Activated CD8-positive, alpha-beta memory T cell treated with anti-CD3 and anti-CD28 coated beads, Interleukin-2, amount 50 U/mL, for 4 hours (primary cell): ENCODE data around the gene WFS1.

Experiments used
- DNase-seq: peaks from one replicate; pipeline ENCODE4 v3.0.0-alpha.2; 2020

Gene WFS1

DNA sequence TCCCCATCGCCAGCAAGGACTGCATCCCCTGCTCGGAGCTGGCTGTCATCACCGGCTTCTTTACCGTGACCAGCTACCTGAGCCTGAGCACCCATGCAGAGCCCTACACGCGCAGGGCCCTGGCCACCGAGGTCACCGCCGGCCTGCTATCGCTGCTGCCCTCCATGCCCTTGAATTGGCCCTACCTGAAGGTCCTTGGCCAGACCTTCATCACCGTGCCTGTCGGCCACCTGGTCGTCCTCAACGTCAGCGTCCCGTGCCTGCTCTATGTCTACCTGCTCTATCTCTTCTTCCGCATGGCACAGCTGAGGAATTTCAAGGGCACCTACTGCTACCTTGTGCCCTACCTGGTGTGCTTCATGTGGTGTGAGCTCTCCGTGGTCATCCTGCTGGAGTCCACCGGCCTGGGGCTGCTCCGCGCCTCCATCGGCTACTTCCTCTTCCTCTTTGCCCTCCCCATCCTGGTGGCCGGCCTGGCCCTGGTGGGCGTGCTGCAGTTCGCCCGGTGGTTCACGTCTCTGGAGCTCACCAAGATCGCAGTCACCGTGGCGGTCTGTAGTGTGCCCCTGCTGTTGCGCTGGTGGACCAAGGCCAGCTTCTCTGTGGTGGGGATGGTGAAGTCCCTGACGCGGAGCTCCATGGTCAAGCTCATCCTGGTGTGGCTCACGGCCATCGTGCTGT lies 31.5 kb downstream of the WFS1 start:
- DNase-seq, result no peak

DNA sequence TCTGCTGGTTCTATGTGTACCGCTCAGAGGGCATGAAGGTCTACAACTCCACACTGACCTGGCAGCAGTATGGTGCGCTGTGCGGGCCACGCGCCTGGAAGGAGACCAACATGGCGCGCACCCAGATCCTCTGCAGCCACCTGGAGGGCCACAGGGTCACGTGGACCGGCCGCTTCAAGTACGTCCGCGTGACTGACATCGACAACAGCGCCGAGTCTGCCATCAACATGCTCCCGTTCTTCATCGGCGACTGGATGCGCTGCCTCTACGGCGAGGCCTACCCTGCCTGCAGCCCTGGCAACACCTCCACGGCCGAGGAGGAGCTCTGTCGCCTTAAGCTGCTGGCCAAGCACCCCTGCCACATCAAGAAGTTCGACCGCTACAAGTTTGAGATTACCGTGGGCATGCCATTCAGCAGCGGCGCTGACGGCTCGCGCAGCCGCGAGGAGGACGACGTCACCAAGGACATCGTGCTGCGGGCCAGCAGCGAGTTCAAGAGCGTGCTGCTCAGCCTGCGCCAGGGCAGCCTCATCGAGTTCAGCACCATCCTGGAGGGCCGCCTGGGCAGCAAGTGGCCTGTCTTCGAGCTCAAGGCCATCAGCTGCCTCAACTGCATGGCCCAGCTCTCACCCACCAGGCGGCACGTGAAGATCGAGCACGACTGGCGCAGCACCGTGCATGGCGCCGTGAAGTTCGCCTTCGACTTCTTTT lies 32.2 kb downstream of the WFS1 start:
- no peak for DNase-seq

DNA sequence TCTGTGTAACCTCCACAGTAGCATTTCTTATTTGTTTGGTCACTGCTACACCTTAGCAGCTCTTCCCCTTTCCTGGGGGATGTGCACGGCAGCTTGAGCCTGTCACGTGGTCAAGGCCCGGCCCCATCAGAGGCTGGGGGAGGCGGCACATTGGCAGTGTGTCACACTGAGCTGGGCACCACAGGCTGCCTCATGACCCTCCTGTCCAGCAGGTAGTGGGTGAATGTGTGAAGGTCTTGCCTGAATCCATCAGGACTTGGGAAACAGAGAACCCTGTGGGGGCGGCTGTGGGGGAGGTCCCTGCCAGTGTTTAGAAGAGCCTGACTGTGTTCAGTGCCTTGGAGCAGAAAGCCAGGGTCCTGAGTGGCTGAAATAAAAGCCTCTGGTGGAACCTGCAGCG lies 33.2 kb downstream of the WFS1 start:
- no peak for DNase-seq

DNA sequence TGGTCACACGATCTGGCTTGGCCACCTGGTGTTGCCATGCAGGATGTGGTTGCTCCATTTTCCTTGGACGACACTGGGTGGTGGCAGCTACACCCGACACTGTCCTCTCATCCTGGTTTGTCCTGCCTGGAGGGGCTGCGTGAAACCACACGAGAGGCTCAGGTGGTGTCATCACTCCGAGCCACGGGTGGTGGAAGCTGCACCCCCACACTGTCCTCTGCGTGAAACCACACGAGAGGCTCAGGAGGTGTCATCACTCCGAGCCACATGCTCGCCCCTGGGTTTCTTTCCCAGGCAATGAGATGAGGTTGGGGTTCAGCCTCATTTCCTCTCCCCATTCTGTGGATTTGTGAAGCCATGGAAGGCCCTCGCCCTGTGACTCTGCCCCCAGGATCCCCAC lies 34.3 kb downstream of the WFS1 start:
- no peak for DNase-seq

DNA sequence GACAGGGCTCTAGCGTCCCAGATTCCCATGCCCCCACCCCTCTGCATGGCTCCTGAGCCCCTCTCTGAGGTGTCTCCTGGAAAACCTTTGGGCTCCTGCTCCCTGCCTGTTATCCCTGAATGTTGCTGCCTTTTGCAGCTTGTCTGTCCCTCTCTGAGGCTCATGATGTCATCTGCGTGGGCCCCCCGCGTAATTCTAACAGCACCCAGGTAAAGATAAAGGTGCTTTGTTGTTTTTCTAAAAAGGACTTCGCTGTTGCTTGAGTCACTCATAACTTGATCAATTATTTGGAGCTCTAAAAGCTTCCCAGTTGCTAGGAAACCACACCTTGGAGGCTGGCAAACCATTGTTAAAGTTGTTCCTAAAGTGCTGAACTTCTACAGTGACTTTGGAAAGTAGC lies 36.6 kb downstream of the WFS1 start:
- DNase-seq, result no peak

DNA sequence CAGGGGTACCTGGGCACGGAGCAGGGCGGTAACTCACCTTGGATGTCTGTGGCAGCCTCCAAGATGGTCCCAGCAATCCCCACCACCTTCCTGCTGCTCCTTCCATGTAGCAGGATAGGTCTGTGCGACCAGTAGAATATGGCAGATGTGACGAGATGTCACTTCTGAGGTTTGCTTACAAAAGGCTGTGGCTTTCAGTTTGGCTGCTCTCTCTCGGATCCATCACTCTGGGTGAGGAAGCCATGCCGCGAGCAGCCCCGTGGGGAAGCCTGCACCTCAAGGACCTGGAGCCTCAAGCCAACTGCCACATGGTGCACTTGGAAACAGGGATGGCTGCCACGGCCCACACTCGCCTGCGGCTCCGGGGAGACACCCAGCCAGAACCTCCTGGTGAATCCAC lies 37.6 kb downstream of the WFS1 start:
- DNase-seq, result no peak

DNA sequence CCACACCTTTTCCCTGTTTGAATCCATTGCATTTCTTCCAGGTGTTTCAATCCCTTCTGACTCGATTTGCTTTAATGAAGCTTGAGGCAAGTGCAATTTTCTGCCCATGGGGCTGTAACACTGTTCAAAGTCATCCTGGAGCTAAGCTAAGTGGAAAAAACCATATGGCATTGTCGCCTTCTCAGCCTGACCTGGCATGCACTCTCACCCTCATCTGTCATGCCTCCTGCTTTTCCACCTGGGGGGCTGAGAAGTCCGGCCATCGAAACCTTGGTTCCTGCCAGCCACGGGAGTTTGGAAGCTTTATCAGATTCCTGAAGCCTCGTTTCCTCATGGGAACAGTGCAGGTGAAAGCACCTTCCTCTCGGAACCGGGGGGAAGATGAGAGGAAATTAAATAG lies 38.2 kb downstream of the WFS1 start:
- no peak for DNase-seq

DNA sequence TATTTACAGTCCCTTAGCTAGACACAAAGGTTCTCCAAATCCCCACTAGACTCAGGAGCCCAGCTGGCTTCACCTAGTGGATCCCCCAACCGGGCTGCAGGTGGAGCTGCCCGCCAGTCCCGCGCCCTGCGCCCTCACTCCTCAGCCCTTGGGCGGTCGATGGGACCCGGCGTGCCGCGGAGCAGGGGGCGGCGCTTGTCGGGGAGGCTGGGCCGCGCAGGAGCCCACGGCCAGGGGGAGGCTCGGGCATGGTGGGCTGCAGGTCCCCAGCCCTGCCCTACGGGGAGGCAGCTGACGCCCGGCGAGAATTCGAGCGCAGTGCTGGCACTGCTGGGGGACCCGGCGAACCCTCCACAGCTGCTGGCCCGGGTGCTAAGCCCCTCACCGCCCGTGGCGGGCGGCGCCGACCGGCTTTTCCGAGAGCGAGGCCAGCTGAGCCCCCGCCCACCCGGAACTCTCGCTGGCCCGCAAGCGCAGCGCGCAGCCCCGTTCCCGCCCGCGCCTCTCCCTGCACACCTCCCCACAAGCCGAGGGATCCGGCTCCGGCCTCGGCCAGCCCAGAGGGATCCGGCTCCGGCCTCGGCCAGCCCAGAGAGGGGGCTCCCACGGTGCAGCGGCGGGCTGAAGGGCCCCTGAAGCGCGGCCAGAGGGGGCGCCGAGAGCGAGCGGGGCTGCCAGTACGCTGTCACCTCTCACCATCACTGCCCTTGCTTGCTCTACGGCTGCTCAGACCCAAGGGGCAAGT lies 39.4 kb downstream of the WFS1 start:
- DNase-seq, result peak; percentile 52

DNA sequence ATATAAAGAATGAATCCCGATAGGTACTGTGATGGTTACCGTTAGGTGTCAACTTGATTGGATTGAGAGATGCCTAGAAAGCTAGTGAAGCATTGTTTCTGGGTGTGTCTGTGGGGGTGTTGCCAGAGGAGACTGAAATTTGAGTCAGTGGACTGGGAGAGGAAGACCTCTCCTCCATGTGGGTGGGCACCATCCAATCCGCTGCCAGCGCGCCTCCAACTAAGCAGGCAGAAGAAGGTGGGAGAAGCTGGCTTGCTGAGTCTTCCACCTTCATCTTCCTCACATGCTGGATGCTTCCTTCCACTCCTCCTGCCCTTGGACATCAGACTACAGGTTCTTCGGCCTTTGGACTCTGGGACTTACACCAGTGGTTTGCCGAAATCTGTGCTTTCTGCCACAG lies 40.1 kb downstream of the WFS1 start:
- DNase-seq, result no peak

DNA sequence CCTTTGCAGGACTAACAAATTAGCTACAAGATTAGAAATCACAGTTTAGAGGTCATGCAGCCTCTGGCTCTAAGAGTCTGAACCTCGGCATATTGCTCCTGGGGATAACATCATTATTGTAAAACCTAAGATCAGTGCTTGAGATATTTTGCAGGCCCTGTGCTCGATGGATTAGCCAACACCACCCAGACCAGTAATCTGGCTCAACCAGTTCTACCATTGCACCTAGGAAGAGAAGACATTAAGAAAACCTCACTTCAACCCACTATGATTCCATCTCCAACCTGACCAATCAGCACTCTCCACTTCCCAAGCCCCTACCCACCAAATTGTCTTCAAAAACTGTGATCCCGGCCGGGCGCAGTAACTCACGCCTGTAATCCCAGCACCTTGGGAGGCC lies 43.6 kb downstream of the WFS1 start:
- no peak for DNase-seq

DNA sequence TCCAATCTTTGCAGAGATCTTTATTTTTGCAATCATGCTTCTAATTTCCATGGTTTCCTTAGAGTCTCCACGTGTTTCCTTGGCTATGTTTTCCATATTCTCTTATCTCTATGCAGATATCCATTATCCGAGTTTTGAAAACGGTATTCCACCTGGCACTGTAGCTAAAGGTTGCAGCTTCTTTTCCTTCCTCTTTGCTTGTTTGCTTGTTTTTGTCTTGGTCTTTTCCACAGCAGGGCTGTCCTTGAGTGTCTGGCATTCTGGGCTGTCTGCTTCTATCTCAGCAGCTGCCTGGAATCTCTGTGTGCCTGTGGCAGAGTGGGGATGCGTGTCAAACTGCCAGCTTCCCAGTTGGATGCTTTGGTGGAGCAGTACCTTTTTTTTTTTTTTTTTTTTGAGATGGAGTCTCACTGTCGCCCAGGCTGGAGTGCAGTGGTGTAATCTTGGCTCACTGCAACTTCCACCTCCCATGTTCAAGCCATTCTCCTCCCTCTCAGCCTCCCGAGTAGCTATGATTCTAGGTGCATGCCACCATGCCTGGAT lies 46.9 kb downstream of the WFS1 start:
- DNase-seq, result no peak

DNA sequence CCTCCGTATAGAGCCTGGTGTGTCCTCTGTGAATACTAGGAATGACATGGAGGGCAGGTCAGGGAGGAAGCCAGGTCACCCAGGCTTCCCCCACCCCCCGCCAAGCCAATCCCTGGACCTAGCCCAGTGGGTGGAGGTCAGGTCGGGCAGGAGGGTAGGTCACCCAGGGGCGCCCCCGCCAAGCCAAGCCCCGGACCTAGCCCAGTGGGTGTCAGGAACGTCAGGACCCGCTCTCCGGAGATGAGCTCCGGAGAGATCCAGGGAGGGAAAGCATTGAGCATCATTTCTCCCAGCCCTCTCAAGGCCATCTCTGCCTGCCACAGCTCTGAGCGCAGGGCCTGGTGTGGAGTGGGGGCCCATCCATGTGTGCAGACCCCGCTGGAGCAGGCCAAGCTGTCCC lies 48.6 kb downstream of the WFS1 start:
- no peak for DNase-seq

DNA sequence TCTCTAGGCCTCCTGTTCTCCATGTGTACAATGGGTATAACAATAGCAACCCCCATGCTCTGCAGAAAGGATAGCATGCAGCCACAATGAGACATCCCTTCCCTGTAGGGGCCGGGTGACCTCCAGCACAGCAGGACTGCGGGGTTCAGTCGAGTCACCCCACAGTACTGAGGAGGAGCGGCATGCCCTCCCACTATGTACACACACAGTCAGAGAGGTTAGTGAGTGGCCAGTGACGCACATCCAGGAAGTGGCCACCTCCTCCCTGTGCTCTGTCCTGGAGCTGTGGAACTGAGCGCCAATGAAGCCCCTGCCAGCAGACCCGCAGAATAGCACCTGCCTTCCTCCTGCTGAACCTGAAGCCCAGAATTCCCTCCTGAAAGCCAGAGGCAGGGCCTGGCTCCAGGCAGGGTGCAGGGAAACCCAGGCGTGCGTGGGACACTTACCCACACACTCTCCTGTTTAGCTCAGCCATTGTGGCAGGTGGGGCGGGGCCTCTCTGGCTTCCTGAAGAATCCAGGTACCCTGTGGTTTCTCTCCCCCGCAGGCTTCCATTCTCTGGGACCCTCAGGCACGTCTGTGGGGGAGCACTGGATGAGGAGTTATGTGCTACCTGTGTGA lies 50.0 kb downstream of the WFS1 start:
- DNase-seq, result no peak

DNA sequence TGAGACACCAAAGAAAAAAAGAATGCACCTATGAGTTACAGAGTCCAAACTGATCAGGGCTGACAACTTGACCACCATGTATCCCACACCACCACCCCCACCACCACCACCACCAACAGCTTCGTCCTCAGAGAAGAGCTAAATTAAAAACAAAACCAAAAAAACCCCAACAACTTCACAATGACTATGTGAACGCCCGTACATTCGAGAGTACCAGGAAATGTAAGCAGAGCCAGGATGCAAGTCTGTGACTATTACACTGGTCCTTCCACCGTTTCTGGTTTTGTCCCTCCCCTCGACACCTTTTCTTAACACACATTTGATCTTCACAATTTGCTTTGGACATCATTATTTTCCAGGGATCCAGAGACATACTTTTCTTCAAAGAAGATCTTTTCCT lies 51.0 kb downstream of the WFS1 start:
- DNase-seq, result no peak

DNA sequence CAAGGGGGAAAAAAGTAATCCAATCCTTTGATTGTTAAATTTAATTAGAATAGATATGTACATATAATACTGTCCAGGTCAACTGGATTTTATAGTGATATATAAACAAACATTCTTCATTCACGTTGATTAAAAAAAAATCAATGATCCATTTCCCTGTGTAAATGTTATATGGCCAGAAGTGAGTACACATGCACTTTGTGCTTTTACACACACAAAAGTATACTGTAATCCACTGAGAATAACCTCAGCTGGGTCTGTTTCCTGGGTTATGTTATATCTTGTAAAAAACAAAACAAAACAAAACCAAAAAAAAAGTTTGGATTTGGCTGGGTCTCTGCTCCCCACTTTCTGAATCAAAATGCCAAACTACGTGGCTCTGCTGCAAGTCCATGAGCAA lies 51.7 kb downstream of the WFS1 start:
- DNase-seq, result no peak

DNA sequence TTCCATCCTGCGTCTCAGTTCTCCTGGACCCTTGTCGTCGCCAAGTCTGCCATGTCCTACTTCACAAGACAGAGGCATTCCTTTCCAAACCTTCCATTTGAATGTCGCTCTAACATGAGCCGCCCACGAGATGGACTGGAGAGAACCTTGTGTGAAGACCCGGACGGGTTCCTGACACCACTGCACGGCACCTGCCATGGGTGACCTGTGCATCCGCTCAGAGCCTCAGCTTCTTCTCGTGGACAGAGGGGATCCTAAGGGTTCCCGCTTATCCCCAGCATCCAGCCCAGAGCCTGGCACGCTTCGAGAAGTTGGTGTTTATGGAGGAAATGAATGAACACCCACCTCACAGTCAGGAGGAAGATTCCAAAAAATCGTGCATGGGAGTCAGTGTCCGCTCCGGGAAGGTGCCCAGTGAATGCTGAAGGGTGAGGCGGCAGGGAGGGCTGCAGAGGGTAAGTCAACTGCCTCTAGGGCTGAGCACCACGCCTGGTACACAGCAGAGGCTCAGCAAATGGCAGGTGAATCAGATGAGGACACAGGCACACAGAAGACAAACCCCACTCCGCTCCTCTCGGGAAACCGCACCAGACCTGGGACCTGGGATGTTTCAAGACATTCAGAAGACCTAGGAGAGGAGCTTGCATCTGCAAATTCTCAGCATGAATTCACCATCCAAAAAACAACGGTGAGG lies 52.6 kb downstream of the WFS1 start:
- DNase-seq, result no peak

DNA sequence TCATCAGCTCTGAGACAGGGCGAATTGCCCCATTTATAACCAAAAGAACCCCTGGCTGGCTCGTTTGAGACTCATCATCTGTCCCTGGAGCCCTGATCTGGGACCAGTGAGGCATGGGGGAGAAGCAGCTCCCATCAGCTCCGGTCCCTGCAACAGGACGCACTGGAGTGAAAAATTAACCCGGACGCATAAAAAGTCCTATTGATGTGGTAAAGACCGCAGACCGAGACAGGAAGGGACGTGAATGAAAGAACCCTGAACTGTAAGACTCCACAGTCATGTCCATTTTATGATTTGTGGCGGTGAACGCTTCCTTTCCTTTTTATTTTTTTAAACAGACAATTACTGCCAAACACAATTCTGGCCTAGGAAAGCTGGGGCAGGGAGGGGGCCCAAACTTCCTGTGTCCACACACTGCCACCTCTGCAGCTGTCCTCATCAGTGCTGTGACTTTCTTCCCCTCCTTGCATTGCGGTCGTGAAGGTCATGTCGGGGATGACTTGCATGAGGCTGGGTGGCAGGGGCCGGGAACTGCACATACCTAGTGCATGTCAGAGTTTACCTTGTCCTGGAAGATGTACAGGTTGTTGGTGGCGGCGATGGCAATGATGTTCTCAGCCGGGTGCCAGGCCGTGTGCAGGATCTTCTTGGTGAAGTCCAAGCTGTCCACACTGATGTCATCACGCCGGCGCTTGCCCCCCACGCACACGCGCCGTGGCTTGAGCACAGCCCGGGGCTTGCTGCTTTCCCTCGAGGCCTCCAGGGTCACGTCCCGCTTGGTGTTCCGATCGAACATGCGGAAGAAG lies 53.3 kb downstream of the WFS1 start:
- DNase-seq, result no peak

DNA sequence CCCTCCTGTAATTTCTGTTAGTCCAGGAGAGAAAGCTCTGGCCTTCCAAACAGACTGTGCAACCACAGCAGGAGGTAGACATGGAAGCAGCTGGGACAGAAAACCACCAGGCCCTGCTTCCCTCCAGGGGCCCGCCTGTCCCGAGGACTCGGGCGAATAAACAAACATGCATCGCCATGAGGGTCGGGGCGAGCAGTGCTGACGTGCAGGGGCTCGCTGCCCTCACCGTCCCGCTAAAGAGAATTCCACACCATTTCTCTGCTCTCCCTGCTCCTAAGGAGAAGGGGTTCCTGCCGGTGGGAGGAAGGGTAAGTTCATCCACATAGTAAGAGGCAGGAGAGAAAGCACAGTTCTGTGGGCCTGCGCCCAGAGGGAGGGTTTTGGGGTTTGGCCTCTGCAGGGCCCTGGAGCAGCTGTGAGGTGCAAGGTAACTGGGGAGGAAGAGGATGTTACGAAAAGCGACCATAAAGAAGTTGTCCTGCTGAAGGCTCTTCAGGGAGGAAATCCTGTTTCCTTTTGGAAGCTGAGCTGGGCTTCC lies 54.9 kb downstream of the WFS1 start:
- DNase-seq, result no peak

DNA sequence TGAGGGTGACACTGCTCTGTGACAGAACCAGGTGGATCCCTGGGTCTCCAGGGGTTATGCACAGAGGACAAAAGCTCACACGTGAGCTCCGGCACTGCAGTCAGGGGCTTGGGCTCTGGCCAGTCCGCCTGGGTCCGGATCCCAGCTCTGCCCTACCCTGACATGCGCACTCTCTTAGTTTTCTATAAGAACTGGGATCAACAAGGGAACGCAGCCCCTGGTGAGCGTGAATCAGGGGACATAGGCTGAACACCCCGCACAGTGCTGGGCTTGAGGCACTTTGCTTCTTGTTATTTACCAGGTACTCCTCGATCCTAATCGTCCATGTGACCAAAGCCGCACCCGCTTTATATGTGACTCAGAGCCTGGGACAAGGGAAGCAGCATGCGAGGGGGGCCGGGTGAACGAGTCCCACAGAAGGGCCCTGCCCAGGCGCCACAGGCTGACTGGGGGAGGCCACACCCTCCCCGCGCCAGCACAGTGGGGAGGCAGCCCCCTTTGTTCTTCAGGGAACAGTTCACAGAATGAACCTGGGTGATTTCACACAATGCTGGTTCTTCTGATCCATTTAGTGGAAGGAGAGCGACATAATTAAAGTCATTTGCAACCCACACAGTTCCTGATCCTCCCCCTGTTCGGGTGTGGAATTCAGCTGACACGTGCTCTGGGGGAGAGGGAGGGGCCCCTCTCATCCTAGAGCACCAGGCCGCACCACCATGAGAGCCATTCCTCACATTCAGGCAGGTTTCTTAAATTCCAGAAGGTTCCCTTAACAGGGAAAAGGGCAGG lies 55.5 kb downstream of the WFS1 start:
- DNase-seq, result no peak

DNA sequence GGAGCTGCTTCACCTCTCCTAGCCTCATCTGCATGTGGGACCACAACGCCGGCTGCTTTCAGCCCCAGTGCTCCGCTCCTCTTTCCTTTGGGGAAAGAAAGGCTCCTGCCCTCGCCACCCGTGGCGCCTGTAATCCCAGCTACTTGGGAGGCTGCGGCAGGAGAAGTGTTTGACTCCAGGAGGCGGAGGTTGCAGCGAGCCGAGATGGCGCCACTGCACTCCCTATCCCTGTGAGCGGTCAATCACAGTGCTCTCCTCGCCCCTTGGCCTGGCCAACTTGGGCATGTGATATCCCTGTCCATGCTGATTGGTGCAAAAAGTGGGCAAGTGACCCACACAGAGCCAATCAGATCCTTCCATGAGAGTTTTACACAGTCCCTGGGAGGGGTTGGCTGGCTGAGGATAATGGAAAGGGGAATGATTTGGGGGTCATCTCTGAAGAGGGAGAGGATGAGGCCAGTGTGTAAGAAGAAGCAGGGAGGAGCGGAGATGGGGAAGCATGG lies 56.2 kb downstream of the WFS1 start:
- no peak for DNase-seq
